Activated naive CD4-positive, alpha-beta T cell treated with Interleukin-2 at 50 U/mL for 16 hours (primary cell): ENCODE data around the gene TAF15.
A peak's percentile ranks its signal among the peaks of the same experiment; 100 is the strongest.

ENCODE experiments used
- DNase-seq: peaks from one replicate; pipeline ENCODE4 v3.0.0-alpha.2; 2020

The TAF15 gene

DNA sequence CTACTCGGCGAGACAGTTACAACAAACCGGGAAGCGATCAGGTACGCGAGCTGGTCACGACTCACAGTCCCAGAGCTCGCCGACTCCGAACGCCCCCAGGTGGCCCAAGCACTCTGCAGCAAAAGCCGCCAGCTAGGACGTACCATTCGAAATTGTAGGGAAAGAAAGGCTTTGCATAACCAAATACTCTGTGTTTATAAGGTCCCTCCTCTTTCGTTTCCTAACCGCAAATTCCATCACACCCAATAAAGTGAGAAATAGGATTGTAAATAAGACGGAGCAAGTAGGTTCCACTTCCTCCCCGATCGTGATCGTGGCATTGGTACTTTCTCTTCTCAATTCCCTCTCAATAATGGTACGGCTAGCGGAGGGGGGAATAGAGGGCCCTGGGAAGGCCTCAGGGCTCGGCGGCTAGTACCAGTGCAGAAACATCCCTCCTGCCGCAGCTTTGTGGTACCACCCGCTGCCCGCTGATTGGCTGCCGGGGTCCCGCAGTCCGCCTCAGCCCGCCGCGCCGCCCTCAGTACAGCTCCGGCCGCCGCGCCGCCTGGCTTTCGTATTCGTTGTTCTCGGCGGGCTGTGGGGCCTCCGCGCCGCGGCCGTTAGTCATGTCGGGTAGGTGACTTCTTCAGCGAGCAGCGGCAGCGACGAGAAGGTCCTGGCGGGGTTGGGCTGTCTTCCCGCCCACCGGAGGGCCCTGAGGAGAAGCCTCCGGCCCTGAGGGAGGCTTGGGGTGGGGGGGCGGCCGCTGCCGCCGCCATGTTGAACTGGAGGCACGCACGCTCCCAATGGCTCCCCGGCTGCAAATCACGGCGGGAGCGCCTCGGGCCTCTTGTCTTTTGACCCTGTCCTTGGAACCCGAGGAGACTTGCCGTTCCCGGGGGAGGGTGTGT, at the start of gene TAF15:
Gene TAF15, plus strand, starts transcription at position 523 of the 893 bp plus-strand sequence. Its CDS starts 86 bp downstream, at position 609.
- peak; percentile 97 for DNase-seq

DNA sequence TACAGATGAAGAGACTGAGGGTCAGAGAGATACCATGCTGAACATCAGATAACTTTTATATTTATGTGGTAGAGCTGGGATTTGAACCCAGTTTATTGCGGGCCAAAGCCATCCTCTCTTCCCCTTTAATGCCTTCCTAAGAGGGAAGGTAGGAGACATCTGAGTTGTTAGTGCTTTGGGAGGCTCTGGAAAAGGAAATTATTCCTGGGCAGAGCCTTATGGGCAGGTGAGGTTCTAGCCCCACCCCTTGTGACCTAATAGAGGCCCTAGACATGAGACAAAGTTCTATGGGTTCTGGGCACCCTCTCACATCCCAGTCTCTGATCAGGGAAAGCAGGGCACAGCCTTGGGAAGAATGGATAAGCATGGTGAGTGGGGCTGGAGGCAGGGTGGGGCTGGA, 48.7 kb upstream of the TAF15 start, which contains the start of gene C17orf50:
Gene C17orf50, plus strand, starts transcription at position 301 of the 400 bp plus-strand sequence. Its CDS starts 55 bp downstream, at position 356.
- no peak for DNase-seq

DNA sequence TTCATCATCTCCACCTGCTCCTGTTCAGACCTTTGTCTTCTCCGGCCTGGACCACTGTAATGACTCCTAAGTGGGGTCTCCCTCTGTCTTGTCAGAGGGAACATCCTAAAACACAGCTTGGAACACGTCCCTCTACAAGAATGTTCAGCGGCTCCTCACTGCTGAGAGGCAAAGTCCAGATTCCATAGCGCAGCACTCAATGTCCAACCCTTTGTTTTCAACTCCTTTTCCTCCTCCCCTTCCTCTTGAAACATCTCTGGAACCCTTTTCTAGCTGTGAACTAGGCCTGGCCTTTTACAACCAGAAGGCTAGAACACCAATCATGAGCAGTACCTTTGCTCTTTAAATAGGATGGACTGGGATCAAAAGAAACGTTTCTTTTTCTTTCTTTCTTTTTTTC, 47.7 kb upstream of the TAF15 start:
- no peak for DNase-seq

DNA sequence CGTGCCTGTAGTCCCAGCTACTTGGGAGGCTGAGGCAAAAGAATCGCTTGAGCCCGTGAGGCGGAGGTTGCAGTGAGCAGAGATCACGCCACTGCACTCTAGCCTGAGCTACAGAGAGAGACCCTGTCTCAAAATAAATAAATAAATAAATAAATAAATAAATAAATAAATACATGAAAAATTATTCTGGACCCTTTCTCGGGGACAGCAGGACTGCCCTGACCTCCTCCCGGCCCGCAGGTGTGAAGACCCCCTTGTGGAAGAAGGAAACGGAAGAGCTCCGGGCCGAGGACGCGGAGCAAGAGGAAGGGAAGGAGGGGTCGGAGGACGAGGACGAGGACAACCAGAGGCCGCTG, 45.5 kb upstream of the TAF15 start:
- no peak for DNase-seq

DNA sequence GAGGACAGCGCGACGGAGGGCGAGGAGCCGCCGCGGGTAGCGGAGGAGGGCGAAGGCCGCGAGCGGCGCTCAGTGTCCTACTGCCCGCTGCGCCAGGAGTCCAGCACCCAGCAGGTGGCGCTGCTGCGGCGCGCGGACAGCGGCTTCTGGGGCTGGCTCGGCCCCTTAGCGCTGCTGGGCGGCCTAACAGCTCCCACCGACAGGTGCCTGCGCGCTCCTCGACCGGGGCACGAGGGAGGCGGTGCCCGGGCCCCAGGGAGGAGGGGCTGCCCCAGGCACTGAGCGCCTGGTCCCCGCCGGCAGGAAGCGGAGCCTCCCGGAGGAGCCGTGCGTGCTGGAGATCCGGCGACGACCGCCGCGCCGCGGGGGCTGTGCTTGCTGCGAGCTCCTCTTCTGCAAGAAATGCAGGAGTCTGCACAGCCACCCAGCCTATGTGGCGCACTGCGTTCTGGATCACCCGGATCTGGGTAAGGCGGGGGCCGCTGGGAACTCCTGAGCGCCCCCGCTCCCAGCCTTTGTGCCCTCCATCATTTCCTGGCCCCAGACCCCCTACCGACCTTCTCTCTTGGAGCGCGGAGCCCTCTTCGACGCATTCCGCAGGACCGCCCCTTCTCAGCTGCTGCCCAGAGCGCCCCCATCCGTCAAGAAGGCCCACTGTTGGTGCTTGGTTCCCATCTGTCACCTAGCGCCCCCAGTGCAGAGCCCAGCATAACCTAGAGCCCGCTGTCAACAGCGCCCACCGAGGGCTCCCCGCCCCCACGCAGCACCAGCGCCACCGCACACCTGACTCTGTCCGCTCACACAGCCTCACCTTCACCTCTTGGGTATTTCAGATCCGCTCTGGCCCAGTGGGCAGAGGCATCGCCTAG, 44.9 kb upstream of the TAF15 start:
- DNase-seq = peak; percentile 89

DNA sequence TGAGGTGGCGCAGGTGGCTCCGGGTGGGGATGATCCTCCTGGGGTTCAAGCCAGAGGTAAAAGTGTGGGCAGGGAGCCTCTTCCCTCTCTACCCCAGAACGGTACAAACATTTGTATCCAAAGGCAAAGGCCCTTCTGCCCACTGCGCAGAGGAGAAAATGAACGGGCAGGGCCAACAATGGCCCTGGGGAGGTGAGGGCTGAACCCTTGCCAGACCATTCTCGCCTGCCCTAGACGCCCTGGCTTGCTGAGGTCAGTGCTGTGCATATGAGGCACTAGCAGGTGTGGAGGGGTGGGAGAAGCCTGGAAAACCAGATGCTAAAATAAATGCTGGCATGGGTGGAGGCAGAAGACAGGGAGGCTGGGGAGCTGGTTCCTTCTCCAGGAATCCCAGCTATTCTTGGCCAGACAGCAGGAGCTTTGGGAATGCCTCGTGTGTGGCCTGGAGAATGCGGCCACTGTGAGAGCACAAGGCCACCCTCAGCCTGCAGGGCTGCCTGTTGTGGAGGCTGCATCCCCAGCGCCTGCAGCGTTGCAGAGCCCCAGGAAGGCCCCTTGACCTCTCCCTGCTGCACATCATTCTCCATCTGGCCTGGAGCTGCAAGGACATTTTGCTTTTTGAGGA, 44.1 kb upstream of the TAF15 start:
- no peak for DNase-seq

DNA sequence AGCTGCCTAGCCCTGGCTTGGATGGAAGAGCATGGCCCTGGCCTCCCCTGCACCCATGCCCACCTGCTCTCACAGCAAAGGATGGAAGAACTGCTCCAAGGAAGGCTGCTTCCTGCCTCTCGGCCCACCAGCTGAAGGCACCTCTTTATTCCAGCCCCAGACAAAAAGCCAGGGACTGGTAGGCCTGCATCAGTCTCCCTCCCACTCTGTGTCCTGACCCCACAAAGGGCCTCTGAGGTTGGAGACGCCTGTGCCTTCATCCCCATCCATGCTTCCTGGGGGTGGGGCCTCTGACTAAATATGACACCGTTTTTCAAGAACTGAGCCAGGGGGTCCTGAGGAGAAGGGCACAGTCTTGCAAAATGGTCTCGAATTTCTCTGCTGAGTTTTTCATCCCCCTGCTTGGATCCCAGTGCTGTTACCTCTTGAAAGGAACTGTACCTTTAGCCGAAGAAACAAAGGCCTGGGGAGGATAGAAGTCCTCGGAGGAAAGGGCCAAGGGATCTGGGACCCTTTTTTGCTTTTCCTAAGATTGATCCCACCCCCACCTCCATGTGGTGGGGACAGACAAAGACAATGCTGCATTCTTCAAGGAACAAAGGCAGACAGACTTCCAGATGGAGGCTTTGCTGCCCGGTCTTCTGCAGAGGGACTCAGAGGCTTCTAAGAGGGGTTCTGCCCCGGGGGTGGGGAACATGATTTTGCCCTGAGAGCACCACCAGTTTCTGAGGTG, 43.4 kb upstream of the TAF15 start:
- DNase-seq = no peak

DNA sequence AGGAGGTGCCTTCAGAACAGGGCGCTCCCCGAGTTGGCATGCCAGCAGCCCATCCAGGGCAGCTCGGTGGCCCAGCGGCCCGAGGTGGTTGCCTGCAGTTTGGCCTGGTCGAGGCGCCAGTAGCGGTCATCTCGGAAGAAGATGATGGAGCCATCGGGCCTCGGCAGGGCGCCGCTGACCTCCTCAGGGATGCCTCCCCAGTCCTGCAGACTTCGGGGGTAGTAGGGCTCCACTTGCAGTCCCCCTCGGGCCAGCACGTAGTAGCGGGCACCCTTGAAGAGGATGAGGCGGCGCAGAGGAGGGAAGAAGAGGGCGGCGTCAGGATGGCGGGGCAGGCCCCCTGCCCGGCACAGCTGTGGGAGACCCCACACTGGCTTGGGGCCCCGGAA, 42.8 kb upstream of the TAF15 start:
- no peak for DNase-seq

DNA sequence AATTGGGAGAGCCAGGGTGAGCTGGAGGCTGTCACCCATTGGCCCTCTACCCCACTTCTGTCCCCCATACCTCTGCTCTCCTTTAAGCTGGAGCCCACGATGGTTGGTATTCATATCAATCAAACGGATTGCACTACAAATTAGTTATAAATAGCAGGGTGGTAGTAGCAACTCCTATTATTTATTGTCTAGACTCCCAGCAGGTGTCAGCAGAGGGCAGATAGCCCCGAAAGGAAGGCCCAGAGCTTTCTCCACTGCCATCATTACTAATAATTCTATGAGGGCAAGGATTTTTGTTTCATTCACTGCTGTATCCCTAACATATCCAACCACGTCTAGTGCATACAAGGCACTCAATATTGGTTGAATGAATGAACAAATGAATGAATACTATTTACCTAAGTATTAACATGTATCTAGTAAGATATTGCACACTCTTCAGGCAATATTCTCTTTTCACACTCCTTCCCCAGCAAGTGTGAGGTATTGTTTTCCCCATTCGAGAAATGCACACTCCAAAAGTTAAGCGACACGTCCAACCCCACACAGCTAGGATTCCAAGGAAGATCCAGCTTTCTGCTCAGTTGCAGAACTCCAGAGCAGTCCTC, 42.3 kb upstream of the TAF15 start:
- peak; percentile 21 for DNase-seq

DNA sequence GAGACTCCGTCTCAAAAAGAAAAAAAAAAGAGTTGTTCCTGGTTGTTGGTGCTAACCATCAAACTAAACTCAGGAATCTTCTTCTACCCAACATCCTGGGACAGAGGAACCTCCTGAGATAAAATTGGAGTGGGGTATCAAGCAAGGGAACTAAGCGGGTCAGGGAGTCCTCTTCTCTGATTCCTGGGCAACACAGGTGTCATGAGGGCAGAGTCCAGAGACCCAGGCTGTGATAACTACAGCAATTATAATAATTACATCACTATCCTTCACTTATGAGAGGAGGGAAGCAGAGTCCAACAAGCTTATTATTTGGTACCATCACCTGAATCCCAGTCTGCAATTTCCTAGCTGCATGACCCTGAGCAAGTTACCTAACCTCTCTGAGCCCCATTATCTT, 40.5 kb upstream of the TAF15 start:
- no peak for DNase-seq

DNA sequence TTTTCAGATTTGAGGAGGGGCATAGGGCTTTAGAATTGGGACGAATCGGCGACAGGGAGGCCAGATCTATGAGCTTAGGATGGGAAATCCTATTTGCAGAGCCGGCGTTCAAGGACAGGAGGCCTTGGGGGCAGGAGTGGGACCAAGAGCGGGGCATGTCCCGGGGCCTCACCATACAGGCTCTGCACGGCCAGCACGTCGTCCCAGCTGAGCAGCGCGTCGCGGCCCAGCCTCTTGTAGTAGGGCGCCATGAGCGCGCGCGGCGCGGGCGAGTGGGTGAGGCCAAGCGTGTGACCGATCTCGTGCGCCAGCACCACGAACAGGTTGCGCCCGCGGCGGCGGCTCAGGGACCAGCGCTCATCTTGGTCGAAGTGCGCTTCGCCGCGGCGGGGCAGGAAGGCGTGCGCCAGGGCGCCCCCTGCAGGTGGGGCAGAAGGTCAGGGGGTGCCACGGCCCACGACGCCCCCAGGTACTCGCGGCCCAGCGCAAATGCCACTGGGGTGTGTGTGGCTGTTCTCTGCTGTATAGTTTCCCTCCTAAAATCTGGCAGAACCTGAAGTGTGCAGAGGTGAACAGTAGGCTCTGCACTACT, 39.3 kb upstream of the TAF15 start:
- DNase-seq = no peak

DNA sequence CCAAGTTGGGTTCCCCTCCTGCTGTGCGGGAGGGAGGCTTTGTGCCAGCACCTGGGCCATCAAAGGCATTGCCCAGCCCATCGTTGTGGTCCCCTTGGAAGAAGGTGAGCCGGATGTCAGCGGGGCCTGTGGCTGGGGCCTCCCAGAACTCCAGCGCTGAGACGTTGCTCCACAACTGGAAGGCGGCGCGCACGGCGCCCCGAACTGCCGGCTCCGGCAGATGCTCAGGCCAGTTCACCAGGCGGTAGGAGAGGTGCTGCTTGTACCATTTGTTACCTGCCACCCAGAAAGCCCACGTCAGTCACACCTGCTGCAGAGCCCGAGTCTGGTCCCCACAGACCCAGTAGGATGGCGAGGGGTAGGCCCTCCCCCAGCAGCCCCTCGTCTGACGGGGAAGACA, 36.2 kb upstream of the TAF15 start:
- DNase-seq = no peak

DNA sequence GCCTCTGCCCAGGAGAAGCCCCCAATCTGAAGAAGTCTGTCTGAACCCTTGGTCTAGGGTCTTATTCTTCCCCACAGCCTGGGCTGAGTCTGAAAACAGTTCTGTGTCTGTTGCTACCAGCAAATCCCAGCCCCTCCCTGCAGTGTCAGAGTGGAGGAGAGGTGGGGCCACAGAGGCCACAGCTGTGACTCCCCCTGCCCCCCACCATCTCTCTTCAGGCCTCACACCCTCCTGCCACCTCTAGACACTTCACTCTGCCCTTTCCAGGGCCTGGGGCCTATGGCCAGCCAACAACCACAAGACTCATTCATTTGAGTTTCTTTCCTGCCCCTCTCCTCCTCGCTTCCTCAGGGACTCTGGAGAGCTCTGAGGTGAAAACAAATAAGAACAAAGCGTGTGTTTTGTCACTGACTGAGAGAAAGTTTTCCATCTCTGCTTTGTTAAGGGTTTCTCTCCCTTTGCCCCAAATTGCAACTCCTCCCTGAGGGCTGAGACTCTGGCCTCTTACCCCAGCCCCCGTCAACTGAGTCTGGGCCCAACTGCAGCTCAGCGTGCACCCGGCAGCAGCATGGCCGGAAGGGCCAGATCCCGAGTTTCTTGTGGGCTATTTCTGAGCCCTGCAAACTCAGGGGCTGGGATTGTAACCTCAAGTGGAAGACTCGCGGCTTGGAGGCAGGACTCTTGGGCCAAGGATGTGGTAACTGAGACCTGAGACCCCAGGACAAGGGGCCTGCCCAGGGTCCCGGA, 35.4 kb upstream of the TAF15 start:
- DNase-seq = no peak

DNA sequence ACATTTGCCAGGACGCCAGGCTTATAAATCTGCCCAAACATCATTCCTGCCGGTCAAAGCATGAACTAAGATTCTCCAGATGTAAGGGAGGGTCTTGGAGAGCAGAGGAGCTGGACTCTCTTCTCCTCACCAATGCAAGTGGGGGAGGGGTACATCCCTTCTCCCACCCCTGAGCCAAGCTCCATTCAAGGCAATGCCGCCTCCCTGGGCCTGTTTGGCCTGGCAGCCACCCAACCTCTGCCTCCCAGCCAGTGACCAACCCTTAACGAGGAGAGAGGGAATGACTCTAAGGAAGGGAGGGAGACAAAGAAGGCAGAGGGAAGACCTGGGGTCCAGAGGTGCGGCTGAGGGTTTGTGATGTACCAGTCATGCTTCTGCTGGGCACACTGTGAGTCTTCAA, 34.8 kb upstream of the TAF15 start:
- no peak for DNase-seq

DNA sequence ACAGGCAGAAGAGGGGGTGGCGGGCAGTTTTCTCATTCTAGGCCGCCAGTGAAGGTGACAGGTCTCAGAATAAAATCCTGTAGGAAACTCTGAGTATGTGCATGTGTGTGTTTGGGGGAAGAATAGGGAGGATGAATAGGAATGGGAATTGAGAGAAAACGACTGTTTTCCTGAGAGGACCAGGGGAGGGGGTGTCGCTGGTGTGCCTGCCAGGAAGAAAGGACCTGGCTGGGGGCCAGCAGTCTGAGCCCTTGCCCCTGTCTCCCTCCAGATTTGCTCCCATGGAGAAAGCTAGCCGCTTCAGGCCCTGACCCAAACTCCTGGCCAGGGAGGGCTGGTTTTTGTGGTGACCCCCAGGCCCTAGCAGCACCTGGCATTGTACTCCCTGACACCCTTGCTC, 34.2 kb upstream of the TAF15 start:
- no peak for DNase-seq

DNA sequence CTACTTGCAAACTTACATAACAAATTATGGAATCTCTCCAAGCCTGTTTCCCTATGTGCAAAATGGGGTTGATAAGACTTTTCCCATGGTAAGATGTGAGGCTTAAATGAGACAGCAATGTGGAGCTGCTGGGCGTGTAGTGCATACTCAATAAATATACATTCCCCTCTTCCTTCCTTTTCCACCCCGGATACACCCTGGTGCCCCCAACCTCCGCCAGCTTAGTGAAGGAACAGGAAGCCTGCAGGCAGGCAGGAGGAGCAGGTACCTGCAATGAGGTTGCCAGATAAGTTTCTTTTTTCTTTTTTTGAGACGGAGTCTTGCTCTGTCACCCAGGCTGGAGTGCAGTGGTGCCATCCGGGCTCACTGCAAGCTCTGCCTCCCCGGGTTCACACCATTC, 33.7 kb upstream of the TAF15 start:
- DNase-seq = no peak

DNA sequence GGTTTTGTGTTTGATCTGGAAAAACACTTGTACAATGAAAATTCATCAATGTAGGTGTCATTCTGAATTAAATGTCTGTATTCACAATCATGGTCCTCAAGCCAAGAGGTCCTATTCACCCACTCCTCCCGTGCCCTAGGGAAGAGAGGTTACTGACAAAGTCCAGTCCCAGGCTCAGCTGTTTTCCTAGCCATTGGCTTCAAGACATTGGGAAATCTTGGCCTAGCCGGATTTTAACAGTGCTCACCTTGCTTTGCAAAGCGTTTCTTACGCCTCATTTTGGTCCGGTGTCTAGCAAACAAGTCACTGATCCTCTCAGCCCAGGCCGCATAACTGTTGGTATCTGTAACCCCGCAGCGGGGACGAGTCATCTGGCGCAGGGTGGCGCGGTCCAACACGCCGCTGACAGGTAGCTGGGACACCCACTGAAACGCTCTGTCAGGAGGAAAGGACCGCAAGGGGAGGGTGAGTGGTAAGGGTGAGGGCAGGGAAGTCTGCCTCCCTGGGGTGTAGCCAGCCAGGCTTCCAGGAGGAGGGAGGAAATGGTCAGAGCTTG, 30.6 kb upstream of the TAF15 start:
- DNase-seq = no peak

DNA sequence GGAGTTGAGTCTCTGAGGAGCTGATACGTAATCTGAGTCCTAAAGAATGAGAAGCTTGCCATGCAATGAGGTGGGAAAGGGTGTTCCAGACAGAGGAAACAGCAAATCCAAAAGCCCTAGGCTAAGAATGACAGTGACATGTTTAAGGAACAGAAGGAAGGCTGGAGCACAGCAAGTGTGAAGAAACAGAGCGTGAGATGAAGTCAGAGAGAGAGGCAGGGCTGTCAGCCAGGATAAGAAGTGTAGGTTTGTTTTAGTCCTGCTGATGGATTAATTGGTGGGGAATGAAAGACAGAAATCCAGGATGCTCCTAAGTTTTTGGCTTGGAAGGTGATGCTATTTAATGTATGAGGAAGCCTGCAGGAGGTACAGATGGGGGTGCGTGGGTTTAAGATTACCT, 28.3 kb upstream of the TAF15 start:
- DNase-seq = no peak

DNA sequence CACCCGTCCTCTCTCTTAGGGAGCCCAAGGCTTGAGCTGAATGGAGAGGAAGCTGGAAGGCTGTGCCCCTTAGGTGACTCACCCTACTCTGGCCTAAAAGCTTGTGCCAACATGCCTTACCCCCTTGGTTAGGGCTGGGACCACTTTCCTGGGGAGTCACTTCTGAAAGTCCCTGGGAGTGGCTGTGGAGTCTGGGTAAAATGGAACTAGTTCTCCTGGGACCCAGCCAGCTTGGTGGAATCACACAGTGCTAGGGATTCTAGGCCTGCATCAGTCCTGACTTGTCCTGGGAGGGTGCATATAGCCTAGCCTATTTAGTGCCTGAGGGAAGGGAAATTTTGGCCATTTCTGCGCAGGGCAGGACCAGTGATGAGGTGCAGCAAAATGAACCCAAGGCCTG, 24.4 kb upstream of the TAF15 start:
- DNase-seq = no peak

DNA sequence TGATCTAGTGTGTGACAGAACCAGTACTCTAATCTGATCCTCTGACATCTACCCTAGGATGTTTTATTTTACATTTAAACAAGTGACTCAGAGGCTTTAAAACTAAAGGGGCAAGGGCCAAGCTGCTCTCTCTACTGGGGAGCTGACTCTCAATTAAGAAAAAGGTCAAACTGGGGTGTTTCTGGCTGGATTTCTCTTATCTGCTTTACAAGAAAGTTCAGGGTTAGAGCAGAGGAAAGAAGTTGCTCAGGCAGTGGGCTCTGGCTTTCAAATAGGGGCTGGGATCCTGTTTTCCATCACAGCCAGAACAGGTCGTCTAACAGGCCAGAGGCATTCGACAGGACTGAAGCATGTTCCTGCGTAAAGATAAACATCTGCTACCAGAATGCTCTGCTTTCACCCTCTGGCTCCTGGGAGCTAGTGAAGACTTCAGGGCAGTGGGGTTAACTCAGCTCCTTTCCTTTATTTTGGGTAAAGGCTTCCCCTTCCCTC, 22.3 kb upstream of the TAF15 start:
- no peak for DNase-seq
